Activated CD4-positive, alpha-beta T cell treated with anti-CD3 and anti-CD28 coated beads, Interleukin-10, Interleukin-2, amounts not matched to agents 100 ng/mL and 50 ng/mL, durations not matched to agents 16 hours and 8 hours (primary cell): ENCODE results near the gene COL4A3.
"Not testable (repeated sequence)": the region's sequence is repeated elsewhere in the genome, so short reads cannot be mapped to it uniquely, and the experiment has no call there.

Experiments
- DNase-seq: peaks from one replicate; pipeline ENCODE4 v3.0.0-alpha.2; 2020

The COL4A3 gene

DNA sequence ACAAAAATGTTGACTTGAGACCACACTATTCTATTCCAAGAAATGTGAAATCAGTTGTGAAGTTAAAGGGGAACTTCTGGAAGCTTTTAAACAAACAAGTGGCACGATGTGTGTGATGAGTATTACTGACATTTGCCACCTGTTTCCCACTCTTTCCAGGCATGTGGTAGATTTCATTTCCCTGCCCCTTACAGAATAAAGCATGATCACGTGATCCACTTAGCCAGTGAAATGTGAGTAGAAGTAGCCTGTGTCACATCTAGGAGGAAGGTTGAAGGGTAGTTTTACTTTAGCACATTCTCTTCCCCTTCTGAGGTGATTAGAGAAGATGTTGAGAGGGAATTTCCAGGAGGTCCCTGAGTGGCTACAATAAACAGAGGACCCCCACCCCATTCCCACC is 4.3 kb upstream of the COL4A3 start:
- no peak for DNase-seq

DNA sequence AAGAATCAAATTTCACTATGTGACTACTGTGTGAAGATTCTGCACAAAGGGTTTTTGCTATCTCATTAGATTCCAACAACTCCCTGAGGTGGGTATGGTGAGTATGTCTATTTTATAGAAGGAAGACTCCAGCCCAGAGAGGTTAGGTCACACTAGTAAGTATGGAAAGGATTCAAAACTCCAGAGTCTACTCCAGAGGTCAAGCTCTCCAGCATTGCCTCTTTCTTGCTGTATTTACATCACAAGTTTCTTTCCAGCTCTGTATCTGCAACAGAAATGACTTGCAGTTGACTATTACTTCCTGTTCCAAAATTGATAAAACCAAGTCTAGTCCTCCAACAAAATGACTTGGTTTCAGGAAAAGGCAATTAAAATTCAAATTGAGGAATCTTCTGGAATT is 2.5 kb upstream of the COL4A3 start:
- DNase-seq: no peak

DNA sequence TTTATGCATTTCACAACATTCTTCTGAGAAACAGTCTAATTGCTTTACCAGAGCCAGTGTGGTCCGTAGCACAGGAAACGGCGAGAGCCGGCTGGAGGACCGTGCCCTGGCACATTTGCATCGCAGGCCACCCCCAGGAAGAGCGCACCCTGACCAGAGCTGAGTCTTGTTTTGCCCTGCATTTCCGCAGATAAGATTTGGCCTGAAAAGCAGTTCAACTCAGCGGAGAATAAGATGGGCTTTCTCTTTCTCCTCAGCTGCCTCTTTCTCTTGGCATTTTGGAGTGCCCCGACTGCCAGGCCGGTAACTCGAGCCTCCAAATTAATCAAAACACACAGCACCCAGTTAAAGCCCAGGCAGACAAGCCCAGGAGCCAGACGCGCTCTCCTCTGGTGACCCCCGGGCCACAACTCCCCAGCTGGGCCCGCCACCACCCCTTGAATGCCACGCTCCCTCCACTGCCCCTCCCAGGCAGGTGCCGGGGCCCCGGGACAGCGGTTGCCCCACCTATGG is 883 bp upstream of the COL4A3 start:
- DNase-seq: no peak

DNA sequence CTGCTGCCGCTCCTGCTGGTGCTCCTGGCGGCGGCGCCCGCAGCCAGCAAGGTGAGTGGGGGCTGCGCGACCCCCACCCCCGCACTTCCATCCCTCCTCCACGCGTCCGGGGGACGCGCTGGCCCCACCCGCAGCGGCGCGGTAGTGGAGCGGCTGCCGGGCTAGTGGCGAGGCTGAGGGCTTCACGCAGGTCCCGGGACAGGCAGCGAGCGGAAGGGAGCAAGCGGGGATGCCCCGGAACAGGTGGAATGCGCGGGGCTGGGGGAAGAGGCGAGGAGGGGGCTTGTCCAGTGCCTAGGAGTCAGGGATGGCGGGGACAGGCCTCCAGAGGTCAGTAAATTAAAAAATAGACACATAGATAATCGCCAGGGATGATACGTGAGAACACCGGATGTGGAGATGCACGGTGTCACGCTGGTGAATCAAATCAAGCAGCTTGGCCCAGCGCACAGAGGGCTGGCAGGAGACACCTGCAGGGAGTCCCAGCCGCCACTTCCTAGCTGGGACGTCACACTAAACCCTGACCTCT is 403 bp downstream of the COL4A3 start:
- peak; percentile 55 for DNase-seq

DNA sequence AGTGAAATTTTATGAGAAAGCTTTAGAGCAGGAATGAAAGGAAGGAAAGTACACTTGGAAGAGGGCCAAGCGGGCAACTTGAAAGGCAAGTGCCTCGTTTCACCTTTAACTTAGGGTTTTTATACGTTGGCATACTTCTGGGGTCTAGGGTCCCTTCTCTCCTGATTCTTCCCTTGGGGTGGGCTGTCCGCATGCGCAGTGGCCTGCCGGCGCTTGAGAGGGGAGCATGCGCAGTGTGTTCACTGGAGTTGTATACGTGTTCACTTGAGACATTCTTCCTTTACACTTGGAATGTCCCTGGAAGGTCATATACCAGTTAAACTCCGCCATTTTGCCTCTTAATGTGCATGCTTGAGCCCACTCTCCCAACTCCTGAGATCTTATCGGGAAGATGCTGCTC is 7.4 kb downstream of the COL4A3 start:
- DNase-seq: not testable (repeated sequence)

DNA sequence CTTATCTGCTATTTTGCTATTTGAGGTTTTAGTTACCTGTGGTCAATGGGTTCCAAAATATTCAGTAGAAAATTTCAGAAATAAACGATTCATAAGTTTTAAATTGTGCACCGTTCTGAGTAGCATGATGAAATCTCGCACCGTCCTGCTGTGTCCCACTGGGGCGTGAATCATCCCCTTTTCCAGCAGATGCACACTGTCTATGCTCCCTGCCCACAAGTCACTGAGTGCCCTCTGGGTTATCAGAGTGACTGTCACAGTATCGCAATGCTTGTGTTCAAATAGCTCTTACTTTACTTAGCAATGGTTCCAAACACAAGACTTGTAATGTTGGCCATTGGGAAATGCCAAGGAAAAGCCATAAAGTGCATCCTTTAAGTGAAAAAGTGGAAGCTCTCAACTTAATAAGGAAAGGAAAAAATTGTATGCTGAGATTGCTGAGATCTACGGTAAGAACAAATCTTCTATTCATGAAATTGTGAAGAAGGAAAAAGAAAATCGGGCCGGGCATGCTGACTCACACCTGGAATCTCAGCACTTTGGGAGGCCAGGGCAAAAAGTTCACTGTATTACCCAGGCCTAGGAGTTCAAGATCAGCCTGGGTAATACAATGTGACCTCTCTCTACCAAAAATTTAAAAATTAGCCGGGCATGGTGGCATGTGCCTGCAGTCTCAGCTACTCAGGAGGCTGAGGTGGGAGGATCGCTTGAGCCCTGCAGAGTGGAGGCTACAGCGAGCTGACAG is 13.3 kb downstream of the COL4A3 start:
- DNase-seq: no peak

DNA sequence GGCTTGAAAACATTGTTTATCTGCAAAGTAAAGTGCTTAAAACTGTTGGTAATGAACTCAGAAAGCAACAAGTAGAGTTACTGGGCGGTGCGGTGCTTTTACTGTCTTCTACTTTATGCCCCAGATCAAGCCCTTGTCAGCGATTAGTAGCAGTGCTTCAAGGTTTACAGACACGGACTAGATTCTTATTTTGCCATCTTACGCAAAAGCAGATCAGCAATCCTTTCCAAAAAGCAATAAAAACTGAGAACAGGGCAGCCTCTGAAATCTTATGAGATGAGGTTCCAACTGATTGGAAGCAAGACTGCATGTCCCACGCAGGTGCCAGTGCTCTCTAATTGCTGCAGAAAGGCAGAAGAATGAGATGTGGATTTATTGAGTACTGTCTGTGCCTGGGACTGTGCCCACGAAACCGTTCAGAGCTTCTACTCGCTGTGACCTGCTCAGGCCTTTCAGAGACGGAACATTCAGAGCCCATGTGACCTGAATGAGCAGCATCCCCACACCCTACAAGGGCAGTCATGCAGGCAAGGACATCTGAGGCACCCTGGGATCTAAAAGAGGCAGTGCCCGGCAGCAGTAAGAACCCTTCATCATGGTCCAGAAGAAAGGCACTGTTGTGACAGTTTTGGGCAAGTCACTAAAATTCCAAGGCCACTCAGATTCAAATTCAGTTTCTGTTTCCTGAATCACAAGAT is 15.7 kb downstream of the COL4A3 start:
- DNase-seq: no peak

DNA sequence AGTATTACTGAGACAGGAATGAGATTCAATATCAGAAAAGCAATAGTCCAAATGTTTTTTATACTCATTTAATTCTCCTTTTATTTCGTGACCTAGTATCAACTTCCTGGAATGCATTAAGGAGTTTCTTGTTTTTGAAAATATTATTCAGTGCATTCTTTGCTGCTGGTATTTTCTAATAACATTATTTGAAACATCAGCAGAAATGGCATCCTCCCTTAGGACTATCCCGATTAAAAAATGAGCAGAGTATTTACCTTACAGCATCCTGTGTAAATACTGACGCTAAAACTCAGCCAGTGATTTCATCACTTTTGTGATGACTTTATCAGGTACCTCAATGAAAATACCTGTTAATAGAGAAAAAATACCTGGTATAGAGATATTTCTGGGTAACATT is 16.3 kb downstream of the COL4A3 start:
- no peak for DNase-seq

DNA sequence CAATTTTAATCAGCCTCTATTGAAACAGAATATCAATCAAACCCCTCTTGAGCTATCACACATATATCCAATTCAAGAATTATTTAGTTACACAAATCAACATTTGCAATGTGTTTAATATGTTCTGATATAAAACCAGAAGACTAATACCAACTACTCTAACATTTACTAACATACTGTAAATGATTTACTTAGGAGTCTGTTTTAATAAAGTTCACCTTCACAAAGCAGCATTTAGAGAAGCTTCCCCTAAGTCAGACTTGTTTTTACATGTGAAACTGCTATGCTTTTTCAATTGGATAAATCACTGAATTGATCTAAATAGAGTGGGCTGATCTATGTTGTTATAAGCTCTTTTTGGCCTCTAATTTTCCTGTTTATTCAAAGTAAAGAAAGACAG is 18.3 kb downstream of the COL4A3 start:
- no peak for DNase-seq

DNA sequence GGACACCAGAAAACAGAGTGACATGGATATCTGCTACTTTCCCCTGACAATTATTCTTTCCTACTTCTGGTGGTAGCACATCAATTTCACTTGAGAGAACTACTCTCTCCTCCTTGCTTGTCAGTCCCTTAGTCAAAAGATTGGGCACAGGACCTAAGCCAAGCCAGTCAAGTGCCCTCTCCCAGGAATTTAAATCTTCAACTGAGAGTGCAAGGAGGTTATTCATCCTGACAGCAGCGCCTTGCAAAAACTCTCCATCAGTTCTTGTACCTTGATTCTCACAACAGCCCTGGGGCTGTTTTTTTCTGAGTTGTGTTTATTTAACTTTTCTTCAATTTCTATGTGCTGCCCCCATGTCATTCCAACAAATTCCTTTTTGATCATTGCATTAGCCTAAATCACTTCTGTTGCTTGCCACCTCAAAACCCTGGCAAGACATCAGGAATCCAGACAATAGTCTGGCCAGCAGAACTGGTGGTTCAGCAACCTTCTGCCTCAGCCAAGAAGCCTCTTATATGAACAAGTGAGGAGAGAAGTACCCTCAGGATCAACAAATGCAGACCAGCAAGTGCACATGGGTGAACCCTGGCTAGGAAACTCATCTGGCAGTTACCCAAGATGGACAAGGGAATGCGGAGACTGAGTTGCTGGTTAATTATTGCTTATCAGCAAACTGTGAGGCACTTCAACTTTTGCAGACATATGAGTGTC is 19.4 kb downstream of the COL4A3 start:
- no peak for DNase-seq

DNA sequence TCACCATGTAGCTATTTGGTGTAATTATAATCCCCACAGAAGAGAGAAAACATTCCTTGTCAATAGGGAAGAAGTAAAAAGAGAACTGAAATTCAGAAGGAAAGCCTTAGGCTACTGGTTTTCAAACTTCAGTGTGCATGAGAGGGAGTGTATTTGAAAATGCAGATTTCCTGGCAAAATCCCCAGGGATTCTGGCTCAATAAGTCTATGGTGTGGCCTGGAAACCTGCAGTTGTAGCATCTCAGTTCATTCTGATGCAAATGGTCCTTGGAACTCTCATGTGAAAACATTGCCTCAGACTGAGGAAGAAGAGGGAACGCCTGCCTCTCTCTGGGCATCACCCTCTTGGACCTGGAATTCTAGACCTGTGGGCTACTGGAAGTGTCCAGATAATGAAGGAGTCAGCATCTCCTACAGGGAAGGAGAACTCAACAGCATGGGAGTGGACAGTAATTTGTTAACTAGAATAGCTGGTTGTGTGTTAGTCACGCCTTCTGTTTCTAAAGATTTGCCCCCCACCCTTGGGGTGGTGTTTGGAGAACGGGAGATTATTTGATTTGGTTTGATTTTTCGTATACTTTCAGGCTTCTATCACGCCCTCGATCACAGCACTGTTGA is 21.3 kb downstream of the COL4A3 start:
- no peak for DNase-seq

DNA sequence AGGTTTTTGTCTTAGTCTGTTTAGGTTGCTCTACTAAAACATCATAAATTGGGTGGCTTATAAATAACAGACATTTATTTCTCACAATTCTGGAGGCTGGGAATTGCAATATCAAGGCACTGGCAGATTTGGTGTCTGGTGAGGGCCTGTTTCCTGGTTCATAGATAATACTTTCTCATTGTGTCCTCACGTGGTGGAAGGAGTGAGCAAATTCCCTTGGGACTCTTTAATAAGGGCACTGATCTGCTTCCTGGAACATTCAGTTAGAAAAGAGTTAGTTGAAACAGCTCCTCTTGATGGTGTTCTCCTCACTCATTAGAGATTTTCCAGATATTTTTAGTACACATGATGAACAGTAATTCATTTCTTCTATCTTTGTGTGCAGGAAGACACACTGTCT is 22.3 kb downstream of the COL4A3 start:
- DNase-seq: no peak

DNA sequence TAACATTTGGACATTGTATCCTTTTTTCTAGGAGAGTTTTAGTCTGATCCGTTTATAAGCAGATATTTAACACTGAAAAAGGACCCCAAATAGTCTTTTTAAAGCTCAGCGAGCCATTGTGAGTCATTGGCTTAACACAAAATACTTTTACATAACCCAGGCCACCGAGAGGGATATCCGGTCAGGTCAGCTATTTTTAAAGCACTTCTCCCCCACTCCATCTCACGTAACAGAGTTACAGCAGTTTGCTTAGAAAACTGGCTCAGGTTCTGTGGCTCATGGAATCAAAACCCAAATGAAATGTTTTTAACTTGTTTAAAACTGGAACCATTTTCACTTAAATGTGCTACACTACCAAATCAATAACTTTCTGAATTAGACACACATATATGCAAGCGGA is 23.9 kb downstream of the COL4A3 start:
- DNase-seq: no peak

DNA sequence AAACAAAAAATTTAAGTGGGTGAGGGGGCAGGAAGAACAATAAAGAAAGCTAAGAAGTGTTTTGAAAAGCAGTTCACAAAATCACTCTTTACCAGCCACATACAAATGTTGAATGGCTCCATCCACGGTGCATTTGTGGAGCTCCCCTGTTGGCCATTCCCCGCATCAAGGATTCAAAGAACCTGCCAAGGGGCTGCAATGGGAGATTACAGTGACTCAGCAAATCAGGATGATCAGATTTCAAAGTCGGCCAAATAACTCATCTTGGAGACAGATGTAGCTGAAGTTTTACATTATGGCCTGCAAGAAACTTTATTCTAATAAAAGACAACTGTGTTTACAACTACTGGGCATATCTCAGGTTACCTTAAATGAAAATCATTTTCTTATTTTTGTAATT is 26.9 kb downstream of the COL4A3 start:
- no peak for DNase-seq

DNA sequence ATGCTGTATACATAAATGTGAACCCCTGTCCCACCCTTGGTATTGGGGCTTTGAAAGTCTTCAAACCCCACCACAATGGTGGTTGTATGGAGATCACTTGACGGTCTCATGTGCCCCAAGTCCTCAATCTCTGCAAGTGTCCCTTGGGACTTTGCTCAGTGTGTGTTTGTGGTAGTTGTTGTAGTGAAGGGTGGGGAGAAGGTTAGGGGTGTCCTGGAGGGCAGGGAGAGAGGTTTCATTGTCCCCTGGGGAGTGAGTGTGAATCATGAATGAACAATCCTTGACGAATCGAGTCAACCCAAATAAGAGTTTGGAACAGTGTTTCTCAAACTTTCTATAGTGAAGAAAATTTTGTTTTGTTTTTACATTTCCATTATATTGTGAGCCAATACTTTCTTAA is 28.1 kb downstream of the COL4A3 start:
- DNase-seq: no peak

DNA sequence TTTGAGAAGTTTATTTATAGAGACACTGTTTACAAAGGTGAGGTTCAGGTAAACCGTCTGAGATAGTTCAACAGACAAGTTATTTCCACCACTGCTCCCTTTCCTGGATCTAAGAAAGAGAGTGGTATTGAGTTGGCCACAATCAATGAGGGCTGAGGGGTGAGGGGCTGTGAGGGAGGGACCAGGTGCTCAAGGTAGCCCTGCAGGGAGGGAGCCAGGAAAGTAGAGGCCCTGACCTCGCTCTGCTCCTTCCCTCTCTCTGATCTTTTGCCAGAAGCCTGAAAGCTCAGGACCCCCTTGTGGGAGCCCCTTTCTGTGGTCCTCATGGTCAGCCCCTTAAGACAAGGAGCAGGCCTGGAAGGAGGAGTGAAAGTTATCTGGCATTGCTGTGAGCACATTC is 29.8 kb downstream of the COL4A3 start:
- no peak for DNase-seq

DNA sequence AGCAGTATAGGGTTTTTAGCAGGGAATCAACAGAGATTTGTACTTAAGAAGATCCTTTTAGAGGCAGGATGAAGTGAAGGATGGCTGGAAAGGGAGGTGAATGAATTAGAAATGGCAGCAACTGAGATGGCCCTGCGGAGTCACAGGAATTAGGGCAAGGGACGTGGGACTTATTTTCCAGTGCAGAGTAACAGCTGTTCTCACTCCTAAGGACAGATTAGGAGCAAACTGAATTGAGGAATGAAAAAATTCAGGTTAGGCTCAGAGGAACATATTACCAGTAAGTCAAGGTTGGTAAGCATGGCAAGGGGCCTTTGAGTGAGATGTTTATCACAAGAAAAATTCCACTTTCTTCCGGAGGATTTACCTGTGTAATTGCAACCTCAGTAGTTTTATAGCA is 34.4 kb downstream of the COL4A3 start:
- DNase-seq: no peak

DNA sequence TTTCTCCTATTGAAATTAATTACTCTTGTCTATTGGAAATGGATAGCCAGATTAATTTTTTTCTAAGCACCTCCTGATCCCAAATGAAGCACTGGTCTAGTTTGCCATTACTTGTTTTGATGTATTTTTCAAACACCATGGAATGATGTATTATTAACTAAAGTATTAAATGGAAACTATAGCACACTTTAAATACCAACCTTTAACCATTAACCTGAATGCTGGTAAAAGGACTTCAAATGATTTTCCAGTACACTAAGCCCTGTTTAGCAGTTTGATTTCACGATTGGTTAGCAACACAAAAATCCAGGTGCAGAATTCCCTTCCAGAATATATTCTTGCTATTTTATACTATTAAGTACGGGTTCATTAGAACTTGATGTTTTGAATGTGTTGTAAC is 37.3 kb downstream of the COL4A3 start:
- no peak for DNase-seq

DNA sequence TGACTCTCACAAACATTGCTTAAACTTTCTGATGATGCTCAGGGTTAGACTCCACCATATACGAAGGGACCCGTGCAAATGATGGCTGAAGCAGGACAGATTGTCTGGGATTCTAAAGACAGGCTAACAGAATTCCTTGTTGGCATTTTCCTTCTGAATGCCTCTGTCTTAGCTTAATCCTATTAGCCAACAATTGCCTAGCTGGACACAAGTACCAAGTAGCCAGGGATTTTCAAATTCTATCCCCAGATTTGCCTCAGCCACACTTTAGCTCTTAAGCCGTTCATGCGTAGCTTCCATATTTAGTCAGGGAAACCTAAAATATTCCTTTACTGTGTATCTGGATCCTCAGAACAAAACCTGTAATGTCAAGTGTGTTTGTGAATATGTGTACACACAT is 40.0 kb downstream of the COL4A3 start:
- no peak for DNase-seq

DNA sequence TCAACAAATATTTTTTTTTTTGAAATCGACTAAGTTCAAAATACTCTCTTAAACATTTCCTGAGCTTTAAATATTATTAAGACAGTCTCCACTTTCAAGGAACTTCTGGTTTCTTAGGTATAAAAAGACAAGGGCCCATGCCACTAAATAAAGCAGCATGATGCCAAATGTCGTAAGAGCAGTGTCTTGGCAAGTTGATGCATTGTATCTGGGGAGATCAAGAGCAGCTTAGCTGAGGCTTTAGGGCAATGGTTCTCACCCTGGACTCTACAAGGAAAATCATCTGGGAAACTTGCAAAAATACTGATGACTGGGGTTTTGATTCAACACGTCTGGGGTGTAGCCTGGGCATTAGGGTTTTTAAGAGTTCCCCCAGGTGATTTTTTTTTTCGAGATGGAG is 41.3 kb downstream of the COL4A3 start:
- DNase-seq: no peak

DNA sequence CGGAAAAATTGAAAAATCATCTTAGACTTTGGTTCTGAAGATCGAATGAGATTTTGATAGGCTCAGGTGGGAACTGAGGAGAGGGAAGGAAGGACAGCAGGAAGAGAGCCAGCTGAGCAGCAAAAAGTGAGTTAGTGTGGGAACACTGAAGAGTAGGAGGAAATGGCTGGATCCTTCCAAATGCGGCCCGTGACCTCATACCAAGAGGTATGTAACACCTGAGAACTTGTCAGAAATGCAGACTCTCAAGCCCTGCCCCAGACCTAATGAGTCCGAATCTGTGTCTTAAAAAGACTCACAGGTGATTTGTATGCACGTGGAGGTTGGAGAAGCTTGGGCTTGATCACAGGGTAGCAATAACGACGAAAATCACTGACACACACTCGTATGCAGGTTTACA is 42.0 kb downstream of the COL4A3 start:
- DNase-seq: no peak

DNA sequence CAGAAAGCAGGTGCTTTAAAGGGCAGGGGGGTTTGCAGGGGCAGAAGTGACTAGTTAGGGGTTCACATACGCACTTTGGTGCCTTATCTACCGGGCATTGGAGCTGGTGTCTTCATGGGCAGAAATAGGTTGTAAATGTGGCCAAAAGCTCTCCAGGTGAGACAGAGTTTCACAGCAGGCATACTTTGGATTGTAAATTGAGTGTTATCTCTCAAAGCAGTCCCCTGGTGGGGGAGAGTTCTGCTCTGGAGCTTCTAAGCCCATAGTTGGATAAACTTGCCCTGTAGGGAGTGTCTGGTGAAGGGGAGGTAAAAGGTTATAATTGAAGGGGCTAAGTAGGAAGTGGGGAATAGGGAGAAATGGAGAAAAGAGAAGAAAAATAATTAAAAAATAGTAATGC is 43.1 kb downstream of the COL4A3 start:
- DNase-seq: no peak

DNA sequence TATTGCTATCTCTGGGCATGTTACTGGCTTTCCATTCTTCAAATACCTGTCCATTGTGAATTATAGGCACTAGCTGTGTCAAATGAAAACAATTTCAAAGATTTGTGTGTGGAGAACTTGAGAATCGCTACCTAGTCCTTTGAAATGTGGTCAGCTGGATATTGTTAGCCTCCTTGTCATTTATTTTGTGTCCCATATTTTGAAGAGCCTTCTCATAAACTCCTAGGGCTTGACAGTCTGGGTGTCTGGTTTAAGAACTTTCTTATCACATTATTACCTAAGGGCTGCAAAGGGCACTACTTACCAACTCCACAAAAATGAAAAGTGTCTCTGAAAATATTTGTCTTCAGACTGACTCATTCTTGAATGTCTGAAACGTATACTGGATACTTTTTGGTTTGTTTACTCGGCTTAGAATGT is 50.2 kb downstream of the COL4A3 start:
- no peak for DNase-seq
